PC-3 (cell line): Measurements from ENCODE around the gene MRM2. TPM values are rescaled to one million over a fixed set of nuclear protein-coding genes. Genes with fewer than 3 reads are reported as not detected.

Experiments
- ATAC-seq: fragments of 200-7000 bp; cut with Tn5 transposase; 2 replicates; pipeline ENCODE4 v1.9.1; 2020; ENCODE audit warnings: mild to moderate bottlenecking, moderate library complexity
- BruUV-seq: library from RNA; stranded (reverse); fragments of 400-500 nt; replicated peaks from 2 replicates; lab custom pipeline; 2021; lab: Mats Ljungman, UMichigan
- CTCF ChIA-PET: fragments of 300-600 bp; sonication (Branson Sonifier 250); formaldehyde crosslinking; loops from one replicate; lab custom pipeline; 2022; ENCODE audit warnings: antibody characterized with exemption; lab: Charles Lee
- POLR2A ChIA-PET: fragments of 300-600 bp; sonication (Branson Sonifier 250); formaldehyde crosslinking; loops from one replicate; lab custom pipeline; 2022; ENCODE audit warnings: antibody characterized with exemption; ENCODE audit not compliant: unreplicated experiment; lab: Charles Lee
- DNase-seq: peaks from one replicate; pipeline ENCODE4 v3.0.0-alpha.2; 2015
- H2AFZ ChIP-seq: fragments of 300-600 bp; sonication (generic); 2 replicates; pipeline ENCODE4 v1.6.0; 2016; ENCODE audit warnings: antibody characterized with exemption, low read length
- H3F3A ChIP-seq: fragments of 300-600 bp; sonication (generic); one replicate; pipeline ENCODE4 v1.6.0; 2017; ENCODE audit warnings: antibody characterized with exemption, low read length, control low read depth, mild to moderate bottlenecking; ENCODE audit not compliant: unreplicated experiment
- H3K27ac ChIP-seq: fragments of 300-600 bp; sonication (generic); 2 replicates; pipeline ENCODE4 v1.5.1; 2016; ENCODE audit warnings: mild to moderate bottlenecking, low read length
- H3K27me3 ChIP-seq: fragments of 300-600 bp; sonication (generic); 2 replicates; pipeline ENCODE4 v1.6.1; 2016; ENCODE audit warnings: low read length, mixed read lengths
- H3K36me3 ChIP-seq: fragments of 300-600 bp; sonication (generic); 2 replicates; pipeline ENCODE4 v1.6.1; 2016; ENCODE audit warnings: low read depth, mixed run types, low read length, mixed read lengths
- H3K4me1 ChIP-seq: fragments of 300-600 bp; sonication (generic); 2 replicates; pipeline ENCODE4 v1.5.1; 2016; ENCODE audit warnings: low read length; ENCODE audit not compliant: insufficient read depth
- H3K4me2 ChIP-seq: fragments of 300-600 bp; sonication (generic); 2 replicates; pipeline ENCODE4 v1.6.0; 2016; ENCODE audit warnings: low read length
- H3K4me3 ChIP-seq: fragments of 300-600 bp; sonication (generic); 2 replicates; pipeline ENCODE4 v1.5.1; 2016; ENCODE audit warnings: mild to moderate bottlenecking, low read length, mixed read lengths
- H3K79me2 ChIP-seq: fragments of 300-600 bp; sonication (generic); 2 replicates; pipeline ENCODE4 v1.6.1; 2017; ENCODE audit warnings: low read length, mixed read lengths
- H3K9ac ChIP-seq: fragments of 300-600 bp; sonication (generic); 2 replicates; pipeline ENCODE4 v1.6.0; 2016; ENCODE audit warnings: mild to moderate bottlenecking, low read length
- H3K9me2 ChIP-seq: fragments of 300-600 bp; sonication (generic); replicated peaks from 2 replicates; pipeline ENCODE4 v1.6.1; 2016; ENCODE audit warnings: mixed run types, low read length, mixed read lengths
- H3K9me3 ChIP-seq: fragments of 300-600 bp; sonication (generic); 2 replicates; pipeline ENCODE4 v1.6.1; 2016; ENCODE audit warnings: low read length, mixed read lengths
- H4K20me1 ChIP-seq: fragments of 300-600 bp; sonication (generic); 2 replicates; pipeline ENCODE4 v1.6.1; 2016; ENCODE audit warnings: low read length, mixed read lengths
- CTCF ChIP-seq: fragments of 300-600 bp; sonication (generic); conservative IDR thresholded peaks from 2 replicates; pipeline ENCODE4 v1.5.1; 2017; ENCODE audit warnings: antibody characterized with exemption, low read depth, mild to moderate bottlenecking, low read length
- EZH2 ChIP-seq: fragments of 300-600 bp; sonication (generic); IDR thresholded peaks from one replicate; pipeline ENCODE4 v1.6.1; 2017; ENCODE audit warnings: antibody characterized with exemption, mild to moderate bottlenecking, low read length; ENCODE audit not compliant: unreplicated experiment
- EZH2phosphoT487 ChIP-seq: fragments of 300-600 bp; sonication (generic); IDR thresholded peaks from 2 replicates; pipeline ENCODE4 v1.6.1; 2018; ENCODE audit warnings: mild to moderate bottlenecking, antibody characterized with exemption, low read length, borderline replicate concordance
- intact Hi-C: fragments of 100-400 bp; cut with micrococcal nuclease; formaldehyde crosslinking; loops from 2 replicates; pipeline ENCODE4 v1.9.0; 2023
- total RNA-seq: library from RNA; depleted of rRNA; stranded (reverse); fragments of >200 nt; gene quantifications from 2 replicates; pipeline ENCODE4 v1.2.3, GENCODE V29; 2014

The MRM2 gene
- total RNA-seq, 1 experiment from 2014 or later: 42.6 TPM

GRCh38 chr7:2242541-2243429 lies 780 bp upstream of the MRM2 start:
- ChIA-PET CTCF (no interaction called here), POLR2A (no interaction called here)
- intact Hi-C loops: no loop called here
- Histone ChIP-seq H3K27ac (peak overlapping the region; percentile 37), H3K4me3 (peak overlapping the region; percentile 97), H4K20me1 (no peaks in the 10 kb centered on the region), H3K79me2 (peaks cover 35% of the 10 kb centered on the region), H3F3A (no peaks in the 10 kb centered on the region), H2AFZ (peak overlapping the region; percentile 83), H3K27me3 (no peaks in the 10 kb centered on the region), H3K9me3 (no peaks in the 10 kb centered on the region), H3K4me2 (peak overlapping the region; percentile 93), H3K4me1 (peaks cover 17% of the 10 kb centered on the region), H3K36me3 (peaks cover 16% of the 10 kb centered on the region), H3K9me2 (no peaks in the 10 kb centered on the region), H3K9ac (peak overlapping the region; percentile 99)
- BruUV-seq: TSS peak; percentile 77
- DNase-seq (peak; percentile 22), ATAC-seq (peak; percentile 59)
- no peak for TF ChIP-seq EZH2

GRCh38 chr7:2239242-2239641 lies 2.8 kb downstream of the MRM2 start:
- POLR2A ChIA-PET: no interaction called here
- Histone ChIP-seq H3K9me2 (no peaks in the 10 kb centered on the region), H3K27ac (no peak overlapping the region), H3K27me3 (no peaks in the 10 kb centered on the region), H3K4me2 (no peak overlapping the region), H3K36me3 (peaks cover 26% of the 10 kb centered on the region), H4K20me1 (no peaks in the 10 kb centered on the region), H2AFZ (no peak overlapping the region), H3F3A (no peaks in the 10 kb centered on the region), H3K9ac (no peak overlapping the region), H3K9me3 (no peaks in the 10 kb centered on the region), H3K4me1 (peaks cover 17% of the 10 kb centered on the region), H3K79me2 (peaks cover 35% of the 10 kb centered on the region), H3K4me3 (no peak overlapping the region)
- ATAC-seq: no peak
- no peak for DNase-seq
- no peak for TF ChIP-seq CTCF
- TF ChIP-seq EZH2phosphoT487: no peak
- no peak for TF ChIP-seq EZH2
- intact Hi-C loops: no loop called here
- no TSS peak for BruUV-seq
- CTCF ChIA-PET: no interaction called here

- Histone ChIP-seq H3K4me2 (no peak overlapping the region), H3K27ac (no peak overlapping the region), H4K20me1 (no peaks in the 10 kb centered on the region), H2AFZ (no peak overlapping the region), H3K27me3 (no peaks in the 10 kb centered on the region), H3K9me3 (no peaks in the 10 kb centered on the region), H3K4me3 (no peak overlapping the region), H3K9ac (no peak overlapping the region), H3K36me3 (peaks cover 26% of the 10 kb centered on the region), H3K9me2 (no peaks in the 10 kb centered on the region), H3K79me2 (peaks cover 31% of the 10 kb centered on the region), H3K4me1 (peaks cover 5% of the 10 kb centered on the region), H3F3A (no peaks in the 10 kb centered on the region)
- POLR2A ChIA-PET: no interaction called here
- CTCF ChIA-PET: no interaction called here
- TF ChIP-seq CTCF: no peak
- TF ChIP-seq EZH2: no peak
- no peak for TF ChIP-seq EZH2phosphoT487
- intact Hi-C loops: no loop called here
- no TSS peak for BruUV-seq
- DNase-seq: no peak
- ATAC-seq: no peak
These were observed 4.8 kb downstream of the MRM2 start for GRCh38 chr7:2237109-2237602.
